Esophagus (tissue), 2 donors: Measurements from ENCODE around the gene PPEF2. TPM values are rescaled to one million over a fixed set of nuclear protein-coding genes. Genes with fewer than 3 reads are reported as not detected.
"Not testable (repeated sequence)": the region's sequence is repeated elsewhere in the genome, so short reads cannot be mapped to it uniquely, and the experiment has no call there.

Source experiments
- H3K27ac ChIP-seq, 2 donors: one replicate each; pipeline ENCODE4 v1.5.1; 2013; ENCODE audit warnings: low read depth in 2 of 2, mild to moderate bottlenecking in 2 of 2, inconsistent platforms in 1 of 2, low read length in 1 of 2, moderate library complexity in 1 of 2
- H3K27me3 ChIP-seq, 2 donors: one replicate each; pipeline ENCODE4 v1.6.1; 2013; ENCODE audit warnings: low read length in 2 of 2, control low read depth in 1 of 2, mild to moderate bottlenecking in 1 of 2; ENCODE audit not compliant: insufficient read depth in 2 of 2, control insufficient read depth in 1 of 2
- H3K36me3 ChIP-seq, 2 donors: one replicate each; pipeline ENCODE4 v1.6.1; 2013; ENCODE audit warnings: low read length in 1 of 2; ENCODE audit not compliant: control insufficient read depth in 2 of 2, insufficient read depth in 2 of 2
- H3K4me1 ChIP-seq, 2 donors: one replicate each; pipeline ENCODE4 v1.6.1; 2013; ENCODE audit warnings: low read length in 1 of 2; ENCODE audit not compliant: control insufficient read depth in 2 of 2, insufficient read depth in 2 of 2
- H3K4me3 ChIP-seq, 2 donors: one replicate each; pipeline ENCODE4 v1.5.1; 2013; ENCODE audit warnings: low read length in 2 of 2, mild to moderate bottlenecking in 2 of 2, low read depth in 1 of 2, moderate library complexity in 1 of 2
- H3K9me3 ChIP-seq, 2 donors: one replicate each; pipeline ENCODE4 v1.6.1; 2013; ENCODE audit warnings: mild to moderate bottlenecking in 2 of 2, low read depth in 1 of 2, low read length in 1 of 2, moderate library complexity in 1 of 2; ENCODE audit not compliant: control insufficient read depth in 2 of 2, insufficient read depth in 1 of 2
- WGBS, 2 donors: extraction: QIAGEN DNeasy Blood & Tissue Kit; methylation state at CpG; one replicate each; pipeline ENCODE4 v1.1.7; 2013; 5-methylcytosine and 5-hydroxymethylcytosine counted together
- polyA plus RNA-seq, 2 donors: library from polyadenylated mRNA; stranded (reverse); fragments of 200-250 nt; gene quantifications; one replicate each; pipeline ENCODE4 v1.2.3, GENCODE V29; 2013
- donor health status: healthy with polysubstance abuse.
- donor health status: Bipolar disorder and iron deficiency.

The PPEF2 gene
- polyA plus RNA-seq, 2 donors, result not detected

DNA sequence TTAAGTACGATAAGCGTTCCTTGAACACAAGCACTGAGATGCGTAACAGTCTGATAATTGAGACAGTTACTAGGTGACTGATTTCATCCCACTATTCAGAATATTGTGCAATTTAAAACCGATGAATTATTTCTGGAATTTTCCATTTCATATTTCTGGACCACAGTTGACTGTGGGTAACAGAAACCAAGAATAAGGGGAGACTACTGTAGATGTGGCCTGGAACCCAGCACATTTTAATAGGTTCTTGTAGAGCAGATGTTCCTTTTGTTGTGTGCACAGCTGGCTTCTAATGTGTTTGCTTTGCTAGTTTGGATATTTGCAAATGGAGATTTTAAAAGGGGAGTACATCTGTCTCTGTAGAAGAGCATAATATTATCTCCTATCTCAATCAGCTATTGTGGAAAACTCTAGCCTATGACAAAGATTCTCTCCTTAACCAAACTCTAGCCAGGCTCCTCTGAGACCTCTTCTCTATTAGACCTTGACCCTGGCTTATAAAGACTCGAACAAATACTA lies 22.1 kb upstream of the PPEF2 start:
- Histone ChIP-seq H3K9me3 (no peaks in the 10 kb centered on the region), H3K4me3 (no peak overlapping the region), H3K36me3 (peaks cover 9 to 14% of the 10 kb centered on the region in 2 donors), H3K27ac (no peak overlapping the region), H3K27me3 (no peaks in the 10 kb centered on the region), H3K4me1 (no peaks in the 10 kb centered on the region)
- WGBS, 2 donors, result 86 to 90% methylated on average over 5 of the region's 5 CpGs

DNA sequence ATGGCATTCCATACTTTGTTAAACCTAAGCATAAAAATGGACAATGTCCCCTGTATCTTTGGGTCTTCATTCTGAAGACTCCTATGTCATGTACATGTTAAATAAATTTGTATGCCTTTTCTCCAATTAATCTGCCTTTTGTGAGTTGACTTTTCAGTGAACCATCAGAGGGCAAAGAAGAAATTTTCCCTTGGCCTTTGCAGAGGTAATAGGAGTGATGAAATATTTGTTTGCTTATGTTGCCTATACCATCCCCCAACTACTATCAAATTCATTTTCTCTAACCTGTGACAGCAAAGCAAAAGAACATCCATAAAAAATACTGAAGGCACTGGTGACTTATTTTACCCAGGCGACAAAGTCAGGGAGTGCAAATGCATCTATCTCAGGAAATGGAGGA lies 20.3 kb upstream of the PPEF2 start:
- 83 to 86% methylated on average over 1 of the region's 1 CpG for WGBS, 2 donors
- Histone ChIP-seq H3K36me3 (peaks cover 5 to 12% of the 10 kb centered on the region in 2 donors), H3K27ac (no peak overlapping the region), H3K4me3 (no peak overlapping the region), H3K4me1 (no peaks in the 10 kb centered on the region), H3K9me3 (no peaks in the 10 kb centered on the region), H3K27me3 (no peaks in the 10 kb centered on the region)

DNA sequence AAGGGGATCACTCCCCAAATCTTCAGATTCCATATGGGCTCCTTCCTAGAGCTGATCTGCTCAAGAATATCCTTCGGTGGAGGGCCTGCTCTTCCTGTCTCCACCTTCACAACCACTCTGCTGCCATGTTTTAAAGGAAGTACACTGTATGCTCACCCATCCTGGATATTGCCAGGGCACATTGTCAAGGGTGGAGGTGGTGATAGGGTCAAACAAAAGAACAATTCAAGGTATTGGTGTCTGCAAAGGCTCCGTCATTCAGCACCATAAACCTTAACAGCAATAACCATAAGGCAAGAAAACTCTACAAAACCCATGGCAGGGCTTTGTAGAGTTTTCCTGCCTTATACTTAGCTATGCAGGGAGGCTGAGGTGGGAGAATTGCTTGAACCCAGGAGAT lies 19.7 kb upstream of the PPEF2 start:
- 92 to 95% methylated on average over 2 of the region's 2 CpGs for WGBS, 2 donors
- Histone ChIP-seq H3K9me3 (no peaks in the 10 kb centered on the region), H3K36me3 (peaks cover 5 to 12% of the 10 kb centered on the region in 2 donors), H3K4me1 (no peaks in the 10 kb centered on the region), H3K27me3 (no peaks in the 10 kb centered on the region), H3K27ac (no peak overlapping the region), H3K4me3 (no peak overlapping the region)

DNA sequence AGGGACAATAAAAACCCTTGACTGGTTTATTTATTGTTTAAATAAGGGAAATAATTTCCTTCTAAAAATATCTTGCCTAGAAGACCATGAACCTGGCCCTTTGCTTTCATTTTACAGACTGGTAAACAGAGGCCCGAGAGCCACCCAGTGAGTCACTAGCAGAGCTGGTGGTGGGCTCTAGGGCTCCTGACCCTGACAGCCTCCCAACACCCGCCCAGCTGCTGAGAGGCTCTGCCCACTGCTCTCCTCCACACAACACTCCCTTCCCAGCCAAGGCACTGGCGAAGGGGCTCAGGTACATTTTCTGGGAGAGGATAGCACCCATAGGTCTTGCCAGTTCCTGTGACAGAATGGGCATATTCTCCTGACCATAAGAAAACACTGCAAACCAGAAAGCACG lies 18.1 kb upstream of the PPEF2 start:
- no peak overlapping the region for H3K27ac ChIP-seq

DNA sequence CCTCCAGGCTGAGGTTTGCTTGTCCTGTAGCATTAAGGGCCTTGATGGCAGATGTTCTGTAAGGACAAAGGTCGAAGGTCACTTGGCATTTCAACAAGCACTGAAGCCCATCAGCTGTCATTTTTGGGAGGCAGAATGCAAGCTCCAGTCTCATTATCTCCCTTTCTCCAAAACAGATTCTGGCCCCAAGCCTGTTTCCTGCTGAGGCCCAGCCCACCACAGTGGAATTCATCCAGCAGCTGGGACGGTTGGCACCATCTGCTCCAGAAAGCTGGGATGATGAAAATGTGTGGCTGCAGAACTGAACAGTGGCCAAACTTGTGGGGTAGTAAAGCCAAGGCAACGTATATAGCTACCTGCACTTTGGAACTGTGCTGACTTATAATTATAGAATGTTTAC lies 17.7 kb upstream of the PPEF2 start:
- no peaks in the 10 kb centered on the region for H3K4me1 ChIP-seq
- H3K27ac ChIP-seq, result no peak overlapping the region
- H3K36me3 ChIP-seq, result peaks cover 5 to 12% of the 10 kb centered on the region in 2 donors
- H3K4me3 ChIP-seq, result no peak overlapping the region
- H3K27me3 ChIP-seq, result no peaks in the 10 kb centered on the region
- H3K9me3 ChIP-seq, result no peaks in the 10 kb centered on the region
- 56 to 57% methylated on average over 3 of the region's 3 CpGs for WGBS, 2 donors

More for the DNA sequence above, 18.1 kb upstream of the PPEF2 start:
- no peak overlapping the region for H3K4me3 ChIP-seq
- WGBS, 2 donors, result 90% methylated on average over 4 of the region's 4 CpGs
- no peaks in the 10 kb centered on the region for H3K4me1 ChIP-seq
- H3K36me3 ChIP-seq, result peaks cover 5 to 12% of the 10 kb centered on the region in 2 donors
- H3K9me3 ChIP-seq, result no peaks in the 10 kb centered on the region
- H3K27me3 ChIP-seq, result no peaks in the 10 kb centered on the region

DNA sequence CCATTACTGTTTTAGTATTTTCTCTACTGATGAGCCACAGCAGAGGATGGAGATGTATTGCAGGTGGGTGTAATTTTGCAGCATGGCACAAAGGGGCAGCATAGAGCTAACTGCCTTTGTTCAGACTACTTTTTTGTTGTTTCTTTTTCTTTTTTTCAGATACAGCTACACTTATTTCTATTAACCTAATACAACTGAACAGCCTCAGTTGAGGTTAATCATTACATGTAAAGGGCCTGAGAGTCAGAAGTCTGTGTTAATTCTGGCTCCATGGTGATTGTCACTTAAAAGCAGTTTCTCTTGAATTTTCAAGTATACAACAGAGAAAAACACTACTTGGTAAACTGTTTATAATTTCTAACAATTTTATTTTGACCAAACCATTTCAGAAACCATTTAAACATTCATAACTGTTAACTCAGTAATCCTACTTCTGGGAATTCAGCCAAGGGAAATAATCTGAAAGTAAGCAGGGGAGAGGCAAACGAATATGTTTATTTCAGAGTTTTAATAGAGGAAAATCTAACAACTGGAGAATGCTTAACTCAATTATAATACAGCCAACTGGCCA lies 13.9 kb upstream of the PPEF2 start:
- Histone ChIP-seq H3K4me1 (no peaks in the 10 kb centered on the region), H3K36me3 (peaks cover 0 to 8% of the 10 kb centered on the region in 2 donors), H3K27me3 (no peaks in the 10 kb centered on the region), H3K4me3 (no peak overlapping the region), H3K27ac (no peak overlapping the region), H3K9me3 (no peaks in the 10 kb centered on the region)
- 15 to 19% methylated on average over 1 of the region's 1 CpG for WGBS, 2 donors

DNA sequence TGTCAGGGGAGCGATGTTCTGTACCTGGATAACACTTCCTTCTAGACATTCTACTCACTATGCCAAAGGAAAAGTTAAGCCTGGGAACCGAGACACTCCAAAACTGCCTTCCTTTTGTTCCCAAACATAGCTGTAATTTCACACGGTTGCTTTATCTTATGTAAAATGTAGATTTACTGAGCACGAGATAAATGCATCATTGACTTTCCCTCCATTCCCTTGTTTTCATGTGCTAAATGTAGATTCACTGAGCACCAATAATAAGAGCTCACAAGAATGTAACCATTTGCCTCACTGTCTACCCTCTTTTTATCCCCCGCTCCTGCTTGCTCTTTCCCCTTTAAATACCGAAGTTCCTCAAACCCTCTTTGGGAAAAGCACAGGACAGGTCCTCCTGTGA lies 10.7 kb upstream of the PPEF2 start:
- 70 to 75% methylated on average over 6 of the region's 6 CpGs for WGBS, 2 donors
- no peaks in the 10 kb centered on the region for H3K36me3 ChIP-seq
- no peak overlapping the region for H3K4me3 ChIP-seq
- no peaks in the 10 kb centered on the region for H3K9me3 ChIP-seq
- H3K4me1 ChIP-seq, result no peaks in the 10 kb centered on the region
- no peak overlapping the region for H3K27ac ChIP-seq
- H3K27me3 ChIP-seq, result no peaks in the 10 kb centered on the region

DNA sequence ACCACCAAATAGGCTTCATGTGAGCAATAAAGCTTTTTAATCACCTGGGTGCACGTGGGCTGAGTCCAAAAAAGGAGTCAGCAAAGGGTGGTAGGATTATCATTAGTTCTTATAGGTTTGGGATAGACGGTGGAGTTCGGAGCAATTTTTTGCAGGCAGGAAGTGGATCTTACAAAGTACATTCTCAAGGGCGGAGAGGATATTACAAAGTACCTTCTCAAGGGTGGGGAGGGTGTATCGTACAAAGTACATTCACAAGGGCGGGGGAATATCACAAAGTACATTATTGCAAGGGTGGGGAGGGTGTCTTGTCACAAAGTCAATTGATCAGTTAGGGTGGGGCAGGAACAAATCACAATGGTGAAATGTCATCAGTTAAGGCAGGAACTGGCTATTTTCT lies 8.6 kb upstream of the PPEF2 start:
- 90 to 94% methylated on average over 6 of the region's 6 CpGs for WGBS, 2 donors
- not testable (repeated sequence) for H3K36me3 ChIP-seq, H3K4me3 ChIP-seq, H3K4me1 ChIP-seq, H3K27ac ChIP-seq, H3K27me3 ChIP-seq, H3K9me3 ChIP-seq

DNA sequence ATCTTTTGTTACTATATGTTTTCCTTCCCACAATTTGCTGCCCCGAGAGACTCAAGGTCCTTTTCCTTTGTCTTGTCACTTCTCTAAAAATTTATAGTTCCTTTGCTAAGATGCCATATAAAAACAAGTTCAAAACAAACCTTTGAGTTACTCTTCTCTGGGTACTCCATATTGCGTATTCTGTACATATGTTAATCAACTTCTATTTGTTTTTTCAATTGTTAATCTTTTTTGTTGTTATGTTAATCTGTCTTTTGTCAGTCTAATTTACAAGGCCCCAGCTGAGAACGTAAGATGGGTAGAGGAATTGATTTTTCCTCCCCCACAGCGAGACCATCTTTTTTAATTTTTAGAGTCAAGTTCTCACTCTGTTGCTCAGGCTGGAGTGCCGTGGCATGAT lies 7.2 kb upstream of the PPEF2 start:
- Histone ChIP-seq H3K4me3 (no peak overlapping the region), H3K36me3 (no peaks in the 10 kb centered on the region), H3K9me3 (no peaks in the 10 kb centered on the region), H3K4me1 (no peaks in the 10 kb centered on the region), H3K27ac (no peak overlapping the region), H3K27me3 (no peaks in the 10 kb centered on the region)
- WGBS, 2 donors, result 86 to 88% methylated on average over 5 of the region's 5 CpGs

DNA sequence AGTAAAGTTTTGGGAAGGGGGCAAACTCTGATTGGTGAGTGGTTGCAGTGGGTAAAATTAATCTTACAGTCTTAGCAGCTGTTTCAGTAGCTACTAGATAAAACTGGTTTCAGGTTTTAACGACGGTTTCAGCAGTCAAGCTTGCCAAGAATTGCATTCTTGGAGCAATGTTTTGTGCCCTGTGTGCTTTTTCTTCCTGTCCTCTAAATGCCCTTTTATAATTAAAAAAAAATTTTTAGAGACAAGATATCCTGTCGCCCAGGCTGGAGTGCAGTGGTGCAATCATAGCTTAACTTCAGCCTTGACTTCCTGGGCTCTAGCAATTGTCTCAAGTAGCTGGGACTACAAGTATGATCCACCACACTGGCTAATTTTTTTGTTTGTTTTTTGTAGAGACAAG lies 6.3 kb upstream of the PPEF2 start:
- 12 to 14% methylated on average over 3 of the region's 3 CpGs for WGBS, 2 donors
- Histone ChIP-seq H3K27ac (no peak overlapping the region), H3K9me3 (no peaks in the 10 kb centered on the region), H3K27me3 (no peaks in the 10 kb centered on the region), H3K36me3 (no peaks in the 10 kb centered on the region), H3K4me1 (no peaks in the 10 kb centered on the region), H3K4me3 (no peak overlapping the region)
